HG03520 (cell line): ENCODE results near the gene CHRNB2.

Experiments
- ATAC-seq: cut with Tn5 transposase; IDR thresholded peaks from one replicate; pipeline ENCODE4 v1.9.1; 2021; ENCODE audit warnings: mild to moderate bottlenecking, moderate library complexity; ENCODE audit not compliant: unreplicated experiment

Gene CHRNB2

GRCh38 chr1:154551474-154551873 is 16.1 kb upstream of the CHRNB2 start:
- ATAC-seq, result no peak

- no peak for ATAC-seq
Observed at GRCh38 chr1:154552036-154552435, 15.5 kb upstream of the CHRNB2 start.

GRCh38 chr1:154553056-154554030 is 14.2 kb upstream of the CHRNB2 start:
- ATAC-seq, result no peak

- no peak for ATAC-seq
Observed at GRCh38 chr1:154556422-154556821, 11.2 kb upstream of the CHRNB2 start.

- ATAC-seq, result no peak
Observed at GRCh38 chr1:154557248-154557938, 10.2 kb upstream of the CHRNB2 start.

GRCh38 chr1:154557939-154558719 is 9.4 kb upstream of the CHRNB2 start, which contains the start of gene UBE2Q1:
Gene UBE2Q1, minus strand, starts transcription at chr1:154558662. Its CDS starts 109 bp downstream, at chr1:154558553.
- ATAC-seq, result peak; percentile 11

- peak; percentile 83 for ATAC-seq
Observed at GRCh38 chr1:154558720-154559465, 8.7 kb upstream of the CHRNB2 start.

- peak; percentile 35 for ATAC-seq
Observed at GRCh38 chr1:154559466-154560044, 8.0 kb upstream of the CHRNB2 start.

- no peak for ATAC-seq
Observed at GRCh38 chr1:154565876-154566275, 1.7 kb upstream of the CHRNB2 start.

GRCh38 chr1:154568157-154568815 is 708 bp downstream of the CHRNB2 start:
- ATAC-seq, result no peak

- no peak for ATAC-seq
Observed at GRCh38 chr1:154571244-154571963, 3.8 kb downstream of the CHRNB2 start.

- ATAC-seq, result no peak
Observed at GRCh38 chr1:154571964-154572288, 4.3 kb downstream of the CHRNB2 start.

- no peak for ATAC-seq
Observed at GRCh38 chr1:154572468-154573167, 5.0 kb downstream of the CHRNB2 start.

GRCh38 chr1:154573168-154573510 is 5.6 kb downstream of the CHRNB2 start:
- no peak for ATAC-seq

- no peak for ATAC-seq
Observed at GRCh38 chr1:154574716-154575115, 7.1 kb downstream of the CHRNB2 start.

- no peak for ATAC-seq
Observed at GRCh38 chr1:154575147-154575927, 7.8 kb downstream of the CHRNB2 start.

GRCh38 chr1:154575951-154576566 is 8.5 kb downstream of the CHRNB2 start:
- no peak for ATAC-seq
